ENCODE results near the gene NEDD4L. TPM values are rescaled to one million over a fixed set of nuclear protein-coding genes. Genes with fewer than 3 reads are reported as not detected.

Gene NEDD4L
- total RNA-seq, 1 donor from 2014 or later: 32.6 TPM

GRCh38 chr18:58012356-58012755 lies 31.7 kb upstream of the NEDD4L start:
- TF ChIP-seq CTCF (IDR thresholded peaks at IDR 0.05): no peak
- no peak for ATAC-seq (ENCODE audit: low read depth)
- H3K4me3 Mint-ChIP-seq: no peak overlapping the region

GRCh38 chr18:58013241-58014211 lies 30.5 kb upstream of the NEDD4L start:
- H3K36me3 Mint-ChIP-seq (ENCODE audit: low read depth): no peaks in the 10 kb centered on the region
- DNase-seq (no peak), ATAC-seq (ENCODE audit: low read depth) (no peak)
- CTCF ChIA-PET: interaction anchor here (1.1 to 1.7 kb wide), 3 partner anchors 30 to 108 kb away, joined by 3 to 4 read pairs (median 4); partner anchors contain the start of gene NEDD4L
- intact Hi-C loops (cut with micrococcal nuclease): no loop called here
- TF ChIP-seq CTCF (IDR thresholded peaks at IDR 0.05): no peak
- H3K4me1 Mint-ChIP-seq: peaks cover 32% of the 10 kb centered on the region
- no peak overlapping the region for H3K4me3 Mint-ChIP-seq
- H3K27me3 Mint-ChIP-seq: peaks cover 4% of the 10 kb centered on the region
- POLR2A ChIA-PET: interaction anchor here (0.6 to 1.6 kb wide), 2 partner anchors 30 to 53 kb away, joined by 3 to 8 read pairs; partner anchors contain the start of gene NEDD4L
- peaks cover 6% of the 10 kb centered on the region for H3K9me3 Mint-ChIP-seq
- H3K27ac Mint-ChIP-seq: no peak overlapping the region

More at GRCh38 chr18:58012356-58012755, 31.7 kb upstream of the NEDD4L start:
- intact Hi-C loops (cut with micrococcal nuclease): no loop called here
- peaks cover 6% of the 10 kb centered on the region for H3K9me3 Mint-ChIP-seq
- CTCF ChIA-PET: no interaction called here
- no peak for DNase-seq
- no peak overlapping the region for H3K27ac Mint-ChIP-seq
- POLR2A ChIA-PET: interaction anchor here (0.5 to 0.6 kb wide), 2 partner anchors 26 to 52 kb away, joined by 3 to 5 read pairs; no protein-coding TSS in a partner anchor
- no peaks in the 10 kb centered on the region for H3K36me3 Mint-ChIP-seq (ENCODE audit: low read depth)
- H3K4me1 Mint-ChIP-seq: peaks cover 32% of the 10 kb centered on the region
- peaks cover 4% of the 10 kb centered on the region for H3K27me3 Mint-ChIP-seq

GRCh38 chr18:58015065-58015780 lies 28.8 kb upstream of the NEDD4L start:
- peak overlapping the region; percentile 55 for H3K4me3 Mint-ChIP-seq
- POLR2A ChIA-PET: interaction anchor here (0.6 to 1.6 kb wide), 5 partner anchors 28 to 362 kb away, joined by 3 to 13 read pairs (median 5); partner anchors contain the start of gene NEDD4L
- ATAC-seq (ENCODE audit: low read depth) (peak; percentile 98), DNase-seq (peak; percentile 35)
- H3K36me3 Mint-ChIP-seq (ENCODE audit: low read depth): no peaks in the 10 kb centered on the region
- H3K27me3 Mint-ChIP-seq: no peaks in the 10 kb centered on the region
- CTCF ChIA-PET: interaction anchor here (0.9 to 1.3 kb wide), 4 partner anchors 23 to 133 kb away, joined by 3 to 8 read pairs (median 4); partner anchors contain the start of gene NEDD4L
- peaks cover 32% of the 10 kb centered on the region for H3K4me1 Mint-ChIP-seq
- H3K9me3 Mint-ChIP-seq: peaks cover 6% of the 10 kb centered on the region
- intact Hi-C loops (cut with micrococcal nuclease): loop anchor here (1.0 kb wide), 2 partner anchors 28 to 177 kb away; no protein-coding TSS in a partner anchor
- TF ChIP-seq CTCF (IDR thresholded peaks at IDR 0.05): no peak
- peak overlapping the region; percentile 78 for H3K27ac Mint-ChIP-seq

GRCh38 chr18:58017267-58017666 lies 26.8 kb upstream of the NEDD4L start:
- ATAC-seq (ENCODE audit: low read depth): no peak
- no peak overlapping the region for H3K27ac Mint-ChIP-seq
- H3K4me3 Mint-ChIP-seq: no peak overlapping the region
- intact Hi-C loops (cut with micrococcal nuclease): no loop called here
- no peaks in the 10 kb centered on the region for H3K36me3 Mint-ChIP-seq (ENCODE audit: low read depth)
- CTCF ChIA-PET: no interaction called here
- peaks cover 32% of the 10 kb centered on the region for H3K4me1 Mint-ChIP-seq
- H3K27me3 Mint-ChIP-seq: no peaks in the 10 kb centered on the region
- TF ChIP-seq CTCF (IDR thresholded peaks at IDR 0.05): no peak
- peaks cover 6% of the 10 kb centered on the region for H3K9me3 Mint-ChIP-seq
- DNase-seq: no peak
- POLR2A ChIA-PET: no interaction called here

Measured in activated B cell treated with CpG ODN at 0.5 μM for 24 hours (primary cell).